ENCODE results near the gene CCDC80.
"Not testable (repeated sequence)": the region's sequence is repeated elsewhere in the genome, so short reads cannot be mapped to it uniquely, and the experiment has no call there.

CCDC80 gene

DNA sequence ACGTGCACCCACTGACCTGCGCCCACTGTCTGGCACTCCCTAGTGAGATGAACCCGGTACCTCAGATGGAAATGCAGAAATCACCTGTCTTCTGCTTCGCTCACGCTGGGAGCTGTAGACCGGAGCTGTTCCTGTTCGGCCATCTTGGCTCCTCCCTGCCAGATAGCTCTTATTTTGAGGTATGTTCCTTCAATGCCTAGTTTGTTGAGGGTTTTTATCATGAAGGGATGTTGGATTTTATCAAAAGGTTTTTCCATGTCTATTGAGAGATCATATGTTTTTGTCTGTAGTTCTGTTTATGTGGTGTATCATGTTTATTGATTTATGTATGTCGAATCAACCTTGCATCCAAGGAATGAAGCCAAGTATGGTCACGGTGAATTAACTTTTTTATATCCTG, 24.1 kb upstream of the CCDC80 start:
- not testable (repeated sequence) for DNase-seq

DNA sequence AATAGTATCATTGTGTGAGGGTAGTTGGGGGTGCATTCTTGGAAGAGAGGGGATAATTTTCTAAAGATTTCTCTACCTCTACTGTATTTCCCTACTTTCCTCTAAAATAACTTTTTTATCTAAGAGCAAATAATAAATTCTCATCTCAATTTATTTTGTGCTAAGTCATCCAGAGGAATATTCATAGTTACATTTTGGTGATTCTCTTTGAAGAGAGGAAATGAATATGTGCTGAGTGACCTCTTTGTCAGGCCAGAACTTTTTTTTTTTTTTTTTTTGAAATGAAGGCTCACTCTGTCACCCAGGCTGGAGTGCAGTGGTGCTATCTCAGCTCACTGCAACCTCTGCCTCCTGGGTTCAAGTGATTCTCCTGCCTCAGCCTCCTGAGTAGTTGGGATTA, 15.1 kb upstream of the CCDC80 start:
- DNase-seq = no peak

DNA sequence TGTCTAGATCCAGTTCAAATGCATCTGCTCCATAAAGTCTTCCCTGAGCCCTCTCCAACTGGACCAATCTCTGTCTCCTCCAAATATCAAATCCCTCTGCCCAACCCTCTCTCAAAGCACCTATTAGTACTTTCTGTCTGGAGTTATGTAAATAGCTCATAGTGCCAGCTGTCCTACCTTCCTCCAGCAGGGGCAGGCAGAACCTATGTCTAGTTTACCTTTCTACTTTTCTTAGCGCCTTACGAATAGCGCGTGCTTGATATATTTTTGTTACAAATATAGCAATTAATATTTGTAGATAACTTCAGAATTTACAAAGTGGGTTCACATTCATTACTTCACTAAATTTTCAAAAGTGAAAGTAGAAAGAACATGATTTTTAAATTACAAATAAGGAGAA, 14.0 kb upstream of the CCDC80 start:
- no peak for DNase-seq

DNA sequence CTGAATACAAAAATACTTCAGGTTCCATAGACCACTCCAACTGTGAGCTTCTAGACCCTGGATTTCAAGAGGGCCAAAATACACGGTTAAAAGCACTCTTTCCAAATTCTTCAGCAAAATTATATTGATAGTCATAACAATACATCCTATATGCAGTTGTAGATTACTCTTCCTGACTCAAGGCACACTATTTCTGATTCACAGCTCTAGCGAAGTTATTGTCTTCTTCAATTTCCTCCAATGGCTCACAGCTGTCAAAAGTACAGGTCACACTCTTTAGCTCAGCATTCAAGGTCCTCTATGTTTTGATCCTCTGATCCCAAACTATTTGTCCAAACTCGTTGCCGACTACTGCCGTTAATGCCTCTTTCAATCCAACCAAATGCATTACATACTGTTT, 13.5 kb upstream of the CCDC80 start:
- no peak for DNase-seq

DNA sequence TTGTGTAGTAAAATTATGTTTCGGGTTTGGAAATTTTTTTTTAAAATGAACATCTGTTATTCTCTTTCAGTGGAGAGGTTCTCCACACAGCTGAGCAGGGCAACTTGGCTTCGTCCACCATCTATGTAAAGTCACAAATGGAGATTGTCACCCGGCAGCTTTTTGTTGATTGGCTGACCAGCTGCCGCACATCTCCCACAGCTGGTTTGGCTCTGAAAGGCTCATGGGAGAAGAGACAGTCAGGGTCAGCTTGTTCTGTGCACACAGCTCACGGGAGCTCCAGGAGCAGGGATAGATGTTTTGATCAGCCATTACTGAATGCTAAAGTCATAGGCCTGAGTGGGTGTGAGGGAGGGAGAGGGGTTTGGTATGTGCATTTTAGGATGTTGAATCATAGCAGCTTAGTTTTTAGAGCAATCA, 12.9 kb upstream of the CCDC80 start:
- DNase-seq = no peak

DNA sequence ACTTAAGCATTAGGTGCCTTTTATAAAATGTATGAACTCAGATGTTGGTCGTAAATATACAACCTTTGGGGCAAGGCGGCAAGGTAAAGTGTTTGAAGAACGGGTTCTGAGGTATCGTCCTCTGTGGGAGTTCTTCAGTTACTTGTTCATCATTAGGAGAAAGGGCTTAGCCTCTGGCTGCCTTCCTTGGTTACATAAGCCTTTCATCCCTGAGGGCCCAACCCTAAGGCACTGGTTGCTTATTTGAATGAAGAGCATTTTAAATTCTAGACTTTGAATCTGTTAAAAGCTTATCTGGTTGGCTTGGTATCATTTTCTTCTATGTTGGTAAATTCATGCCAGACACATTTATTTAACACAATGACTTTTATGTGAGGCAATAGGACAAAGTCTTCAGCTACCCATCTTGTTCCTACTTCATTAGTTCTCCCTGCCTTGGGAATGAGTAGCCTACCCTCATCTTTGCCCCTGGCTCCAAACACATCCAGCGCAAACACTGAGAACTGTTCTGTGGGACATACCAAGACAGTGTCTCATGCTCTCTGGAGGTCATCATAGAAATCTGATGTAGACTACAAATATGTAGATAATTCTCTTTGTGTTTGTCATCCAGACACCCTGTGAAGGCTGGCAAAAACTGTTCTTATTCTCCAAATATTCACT, 12.4 kb upstream of the CCDC80 start:
- DNase-seq = no peak

DNA sequence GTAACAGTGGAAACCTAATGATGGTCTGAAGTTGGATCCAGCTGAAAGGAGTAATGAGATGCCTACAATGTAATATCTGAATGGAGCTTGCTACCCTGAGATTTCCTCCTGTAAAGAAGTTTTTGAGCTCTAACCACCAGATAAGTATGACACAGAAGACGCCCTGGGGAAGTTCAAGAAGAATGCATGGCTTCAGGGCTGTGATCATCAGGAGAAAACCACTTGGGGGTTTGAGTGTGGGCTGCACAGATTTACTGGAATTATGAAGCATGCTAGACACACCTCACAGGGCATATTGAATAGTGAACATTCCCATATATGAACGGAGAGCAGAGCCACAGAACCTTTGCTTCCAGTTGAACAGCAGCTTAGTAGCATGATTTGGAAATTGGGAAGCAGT, 10.6 kb upstream of the CCDC80 start:
- no peak for DNase-seq

DNA sequence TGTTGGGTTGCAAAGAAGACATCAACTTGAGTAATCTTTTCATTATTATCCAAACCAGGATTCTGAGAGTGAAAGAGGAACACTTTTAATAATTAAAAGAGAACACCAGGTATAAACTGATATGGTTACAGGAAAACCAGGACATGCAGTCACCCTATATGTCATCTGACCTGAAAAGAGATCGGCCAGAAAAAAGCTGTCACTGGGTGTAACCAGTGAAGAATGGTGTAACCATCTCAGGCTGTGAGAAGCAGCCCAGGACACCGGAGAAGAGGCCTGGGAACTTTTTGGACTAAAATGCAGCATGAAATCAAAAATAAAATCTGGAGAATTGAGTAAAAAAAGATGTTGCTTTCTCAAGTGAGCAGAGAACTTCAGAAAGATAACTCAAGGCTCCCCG, 10.1 kb upstream of the CCDC80 start:
- DNase-seq = no peak

DNA sequence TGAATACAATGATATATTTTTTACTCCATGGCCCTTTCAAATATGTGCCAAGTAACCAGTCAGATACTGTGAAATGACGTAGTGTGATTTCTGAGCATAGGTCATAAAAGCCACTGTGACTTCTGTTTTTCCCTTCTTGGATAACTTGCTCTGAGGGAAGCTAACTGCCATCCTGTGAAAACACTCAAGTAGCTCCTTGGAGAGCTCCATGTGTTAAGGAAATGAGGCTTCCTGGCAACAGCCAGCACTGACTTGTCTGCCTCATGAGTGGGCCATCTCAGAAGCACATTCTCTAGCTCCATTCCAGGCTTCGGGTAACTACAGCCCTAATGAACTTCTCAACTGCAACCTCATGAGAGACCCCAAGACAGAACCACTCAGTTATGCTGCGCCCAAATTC, 9.5 kb upstream of the CCDC80 start:
- DNase-seq = no peak

DNA sequence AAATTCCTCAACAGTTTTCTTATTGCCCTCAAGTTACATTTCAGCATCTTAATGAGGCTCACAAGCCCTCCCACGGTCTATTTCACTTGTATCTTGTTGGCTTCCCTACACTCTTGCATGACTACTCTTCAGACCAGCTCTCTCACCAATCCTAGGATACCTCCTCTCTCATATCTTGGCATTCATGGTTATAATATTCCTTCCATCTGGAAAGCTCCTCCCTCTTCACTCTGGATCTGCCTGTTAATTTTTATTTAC, 8.5 kb upstream of the CCDC80 start:
- DNase-seq = no peak

DNA sequence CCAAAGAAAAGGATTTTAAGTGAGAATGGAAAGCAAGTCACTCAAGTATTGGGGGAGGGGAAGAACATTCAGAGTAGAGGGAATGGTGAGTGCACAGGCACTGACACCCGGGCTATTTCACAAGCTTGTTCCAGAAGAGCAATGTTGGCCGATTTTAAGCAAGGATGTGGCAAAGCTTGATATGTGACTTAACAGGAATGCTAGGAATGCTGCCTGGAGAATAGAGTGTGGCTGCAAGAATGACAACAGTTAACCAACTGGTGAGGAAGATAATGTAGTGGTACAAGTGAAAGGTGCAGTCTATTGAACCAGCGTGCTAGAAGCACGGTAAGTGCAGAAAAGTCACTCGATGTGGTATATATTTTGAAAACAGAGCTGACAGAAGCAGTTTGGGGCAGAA, 6.2 kb upstream of the CCDC80 start:
- DNase-seq = no peak

DNA sequence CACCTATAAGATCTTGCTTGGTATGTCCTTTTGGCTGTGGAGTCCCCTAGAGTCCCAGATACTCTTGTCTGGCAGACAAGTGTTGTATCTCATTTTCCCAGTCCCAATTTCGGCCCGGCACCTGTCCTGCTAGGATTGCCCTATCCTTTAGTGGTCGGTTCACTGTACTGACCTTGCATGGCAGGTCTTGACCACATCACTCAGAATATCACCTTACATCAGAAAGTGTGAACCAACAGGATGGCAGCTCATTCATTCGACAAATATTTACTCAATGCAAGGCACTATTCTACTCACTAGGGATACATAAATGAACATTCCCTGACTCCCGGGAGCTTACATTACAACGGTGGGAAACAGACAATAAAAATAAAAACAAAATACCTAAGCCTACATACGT, 5.7 kb upstream of the CCDC80 start:
- DNase-seq = no peak

DNA sequence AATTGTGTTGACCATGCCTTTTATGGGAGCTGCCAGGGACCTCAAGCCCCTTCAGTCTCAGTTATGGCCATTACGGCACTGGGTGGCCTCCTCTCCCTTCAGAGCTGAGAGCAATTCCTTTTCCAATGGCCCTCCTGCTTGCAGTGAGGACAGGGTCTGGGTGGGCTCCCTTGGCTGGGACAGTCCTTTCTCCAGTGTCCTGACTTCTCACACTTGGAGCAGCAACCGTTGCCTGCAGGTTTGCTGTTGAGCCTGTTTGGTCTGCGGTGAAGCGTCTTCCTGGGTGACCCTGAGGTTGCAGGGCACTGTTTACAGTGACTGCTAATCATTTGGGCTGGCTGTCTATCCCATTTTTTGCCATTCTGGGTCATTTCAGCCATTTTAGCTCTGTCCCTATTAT, 3.5 kb upstream of the CCDC80 start:
- no peak for DNase-seq

DNA sequence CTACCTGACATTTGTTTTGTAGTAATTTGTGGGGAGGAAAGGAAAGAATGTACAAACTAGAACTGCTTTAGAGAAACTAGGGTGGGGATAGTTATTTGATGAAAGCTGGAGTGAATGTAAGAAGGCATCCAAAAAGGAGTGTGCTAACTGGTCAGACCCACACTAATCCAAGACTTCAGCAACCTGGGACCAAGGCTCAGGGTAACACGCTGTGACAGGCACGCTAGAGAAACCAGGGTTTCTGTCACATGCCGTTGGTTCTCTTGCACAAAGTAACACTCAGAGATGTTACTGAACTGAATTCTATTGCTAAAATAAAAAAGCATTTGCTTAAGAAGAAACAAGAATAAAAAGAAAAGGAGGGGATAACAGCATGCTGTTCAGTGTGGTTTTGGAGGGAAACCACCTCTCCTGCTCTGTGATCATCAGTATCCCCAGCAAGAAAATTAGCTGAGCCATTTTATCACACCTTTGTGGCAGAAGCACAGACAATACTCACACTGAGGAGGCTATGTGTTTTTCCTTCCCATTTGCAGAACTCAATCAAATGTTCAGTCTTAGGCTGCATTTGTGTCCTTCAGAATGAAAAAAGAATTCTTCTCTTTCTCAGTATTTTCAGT, 2.8 kb upstream of the CCDC80 start:
- peak in 1 of 2 donors; percentile 20 for DNase-seq

DNA sequence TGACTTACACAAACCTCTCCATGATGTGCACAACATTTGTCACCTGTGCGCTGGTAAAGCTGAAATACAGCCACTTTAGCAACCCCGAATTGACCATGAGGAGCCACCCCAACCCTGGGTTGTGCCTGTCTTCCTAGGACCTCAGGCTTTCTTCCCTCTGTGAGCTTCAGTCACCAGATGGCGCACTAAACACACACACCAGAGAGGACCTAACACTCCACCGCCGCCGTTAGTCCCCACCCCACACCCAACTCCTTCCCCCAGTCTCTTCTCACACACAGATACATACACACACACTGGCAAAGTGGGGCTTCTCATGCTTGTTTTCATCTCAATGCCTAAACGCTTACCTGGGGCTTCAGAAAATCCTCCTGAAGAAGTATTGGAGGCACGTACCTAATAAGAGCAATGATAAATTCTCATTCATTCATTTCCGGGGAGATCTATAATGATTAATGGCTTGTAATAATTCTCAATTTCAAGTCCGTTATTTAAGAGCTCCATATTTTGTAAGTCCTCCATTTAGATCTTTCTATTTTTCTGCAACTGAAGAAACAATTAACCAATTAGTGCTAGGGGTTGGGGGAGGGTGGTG, 2.1 kb upstream of the CCDC80 start:
- DNase-seq = peak; percentile 85 to 86

DNA sequence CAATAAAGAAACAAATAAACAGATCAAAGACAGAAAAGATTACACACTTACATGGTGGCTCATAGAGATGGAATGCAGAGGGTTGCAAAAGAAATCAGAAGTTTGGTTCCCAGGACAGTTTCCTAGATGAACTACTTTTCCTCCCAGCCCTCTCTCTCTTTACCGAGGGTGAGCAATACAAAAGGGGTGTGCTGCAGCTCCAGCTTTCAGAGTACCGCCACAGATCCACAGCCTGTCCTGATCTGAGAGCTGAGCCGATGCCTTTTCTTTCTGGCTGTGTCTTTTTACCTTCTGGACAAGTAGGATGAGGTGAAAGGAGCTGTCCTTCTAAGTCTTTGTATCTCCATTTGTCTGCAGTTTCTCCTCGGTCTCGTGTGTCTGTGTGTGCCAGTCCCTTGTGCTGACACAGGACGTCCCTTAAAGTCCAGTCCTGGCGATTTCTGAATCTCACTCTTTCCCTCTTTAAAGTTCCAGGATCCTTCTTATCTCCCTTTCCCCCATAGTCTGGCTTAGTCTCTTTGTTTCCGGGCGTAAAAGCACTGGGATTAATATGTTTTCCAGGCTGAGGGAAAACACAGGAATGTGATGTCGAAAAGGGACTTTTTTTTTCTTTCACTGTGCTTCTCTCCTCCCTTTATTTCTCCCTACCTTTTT, 540 bp downstream of the CCDC80 start:
- no peak for DNase-seq

DNA sequence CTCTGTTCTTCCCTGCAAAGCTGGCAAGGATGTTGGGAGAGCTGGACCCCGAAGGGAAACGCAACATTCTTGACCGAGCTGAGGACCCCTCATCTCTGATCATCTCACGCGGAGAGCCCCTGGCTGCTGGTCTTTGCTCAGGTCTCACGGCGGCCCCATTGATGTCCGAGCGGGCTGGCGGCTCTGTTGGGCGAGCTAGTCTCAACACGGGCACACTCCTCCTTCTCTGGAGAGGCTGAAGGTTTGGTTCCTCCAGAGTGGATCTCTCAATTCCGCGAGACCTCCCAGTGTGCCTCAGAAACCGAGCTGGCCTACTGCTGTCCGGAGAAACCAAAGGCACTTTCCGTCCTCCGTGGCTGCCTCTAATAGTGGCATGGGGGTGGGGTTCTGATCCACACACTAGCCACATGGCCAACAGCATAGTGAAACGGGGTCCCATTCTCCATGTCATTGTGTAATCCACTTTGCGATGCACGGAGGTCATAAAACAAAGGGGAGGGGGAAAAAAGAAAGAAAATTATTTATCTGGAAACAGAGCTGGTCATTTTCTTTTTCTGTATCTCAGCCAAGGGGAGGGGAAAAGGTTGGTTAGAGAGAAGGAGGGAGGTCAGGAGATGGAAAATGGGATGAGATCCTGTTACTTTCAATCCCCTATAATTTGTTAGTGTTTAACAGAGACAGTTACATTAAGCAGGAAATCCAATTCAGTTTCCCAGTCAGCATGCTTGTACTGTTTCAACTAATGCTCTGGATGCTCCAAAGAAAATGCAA, 1.3 kb downstream of the CCDC80 start:
- DNase-seq = no peak

DNA sequence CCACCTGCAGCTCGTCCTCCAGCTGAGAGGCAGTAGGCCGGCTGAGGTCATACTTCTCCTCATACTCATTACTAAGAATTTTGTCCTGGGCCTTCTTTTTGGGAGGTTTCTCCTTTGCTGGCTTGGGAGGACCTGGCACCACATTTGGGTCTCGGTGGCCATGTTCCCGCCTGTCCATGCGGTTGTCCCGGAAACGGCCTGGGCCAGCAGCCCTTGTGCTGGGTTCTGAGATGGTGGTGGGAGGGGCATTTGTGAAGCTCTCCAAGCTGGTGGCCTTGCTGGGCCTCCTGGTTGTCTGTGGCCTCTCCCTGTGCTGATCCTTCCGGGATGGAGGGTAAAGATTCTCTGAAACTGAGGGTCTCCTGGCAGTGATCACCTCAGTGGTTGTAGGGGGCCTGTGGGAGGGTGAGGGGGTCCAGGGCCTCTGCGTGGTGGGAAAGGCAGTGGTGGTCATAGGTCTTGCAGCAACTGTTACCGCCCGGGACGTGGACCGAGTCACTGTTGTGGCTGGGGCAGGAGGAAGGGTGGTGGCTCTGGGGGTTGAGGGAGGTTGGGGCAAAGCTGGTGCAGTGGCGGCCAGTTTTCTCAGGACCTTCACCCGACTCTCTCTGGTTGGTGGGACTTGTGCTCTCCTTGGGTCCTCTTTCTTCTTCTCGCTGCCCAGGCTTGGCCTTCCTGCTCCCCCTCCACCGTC, 2.5 kb downstream of the CCDC80 start:
- no peak for DNase-seq

DNA sequence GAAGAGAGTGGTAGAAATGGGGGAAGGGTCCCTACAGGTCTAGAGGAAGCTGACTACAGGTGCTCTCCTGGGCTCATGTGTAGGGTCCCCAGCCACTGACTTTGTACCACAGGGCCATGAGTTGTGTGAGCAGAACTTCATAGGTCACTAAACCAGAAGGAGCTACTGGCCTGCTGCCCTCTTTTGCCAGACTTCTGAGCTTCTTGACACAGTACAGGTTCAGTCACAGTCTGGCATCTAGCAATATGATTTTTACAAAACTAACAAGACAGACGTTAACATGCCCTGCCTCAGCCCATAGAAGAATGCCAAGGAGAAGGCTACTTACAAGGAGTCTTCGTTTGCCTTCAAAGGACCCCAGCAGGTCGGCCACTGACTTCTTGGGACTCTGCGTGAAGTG, 3.2 kb downstream of the CCDC80 start:
- no peak for DNase-seq

DNA sequence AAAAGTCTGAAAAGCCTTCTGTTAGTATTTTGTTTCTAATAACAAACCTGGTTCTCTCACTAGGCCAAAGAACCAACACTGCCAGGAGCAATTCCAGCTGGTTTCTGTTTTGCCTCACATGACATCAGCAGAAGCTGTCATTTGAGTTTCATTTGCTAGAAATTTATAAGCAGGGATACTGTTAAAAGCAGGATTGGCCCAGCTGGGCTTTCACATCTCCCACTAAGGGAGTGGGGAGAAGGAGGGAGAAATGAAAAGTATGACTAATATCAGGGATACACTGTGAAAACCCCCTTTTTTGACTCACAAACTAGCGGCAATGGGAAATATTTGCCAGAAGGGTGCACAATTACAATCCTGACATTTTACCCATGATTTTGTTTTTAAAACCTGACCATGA, 5.3 kb downstream of the CCDC80 start:
- no peak for DNase-seq

DNA sequence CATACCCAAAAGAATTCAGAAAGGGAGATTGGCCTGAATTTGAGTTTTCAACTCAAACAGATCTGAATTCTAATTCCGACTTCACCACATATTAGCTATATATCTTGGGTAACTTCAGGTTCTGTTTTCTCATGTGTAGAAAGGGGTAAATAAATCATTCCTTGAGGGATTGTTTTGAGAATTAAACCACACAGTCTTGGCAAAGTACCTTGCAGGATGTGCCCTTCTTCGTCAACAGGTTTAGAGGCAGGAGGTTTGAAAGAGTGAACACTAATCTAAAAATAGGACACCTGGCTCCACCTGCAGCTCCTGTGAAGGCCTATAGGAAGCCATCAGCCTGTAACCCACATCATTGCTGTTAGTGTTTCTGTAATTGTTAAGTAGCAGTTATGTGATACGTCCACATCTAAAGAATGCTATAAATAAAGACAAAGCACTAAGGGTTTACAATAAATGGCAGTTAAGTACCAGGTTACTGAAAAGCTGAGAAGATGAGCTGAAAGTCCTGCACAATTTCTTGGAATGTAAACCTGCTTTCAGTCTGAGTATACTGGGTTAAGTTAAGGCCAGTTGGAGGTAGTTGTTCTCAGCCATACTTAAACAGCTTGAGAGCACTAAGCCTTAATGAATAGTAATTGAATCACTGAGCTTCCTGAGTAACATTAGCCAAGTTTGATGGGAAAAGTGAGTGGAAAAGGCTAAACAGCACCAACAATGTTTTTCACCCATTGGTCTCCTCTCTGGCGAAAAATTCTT, 6.0 kb downstream of the CCDC80 start:
- DNase-seq = no peak

DNA sequence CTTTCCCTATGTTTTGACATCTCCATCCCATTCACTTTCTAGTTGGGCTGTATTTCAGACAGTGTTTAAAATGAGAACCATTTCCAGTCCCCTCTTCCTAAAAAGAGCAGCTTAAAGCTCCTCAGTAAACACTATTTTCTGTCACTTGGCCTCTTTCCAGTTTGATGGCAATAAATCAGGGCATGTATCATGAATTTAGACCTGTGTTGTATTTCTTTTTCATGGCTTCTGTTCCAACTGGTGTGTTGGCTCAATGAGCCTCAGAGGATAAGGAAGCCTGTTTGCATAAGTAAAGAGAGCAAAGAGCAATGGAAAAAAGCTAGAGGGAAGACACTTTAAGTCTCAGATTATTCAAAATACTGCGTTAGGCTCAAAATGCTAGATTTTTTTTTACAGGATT, 7.2 kb downstream of the CCDC80 start:
- DNase-seq = no peak
